AG09309 (cell line): ENCODE measurements around the gene ICE1.

Experiments
- DNase-seq: peaks from one replicate; pipeline ENCODE4 v3.0.0-alpha.2; 2010; ENCODE audit warnings: low read depth
- H3K4me3 ChIP-seq: 2 replicates; pipeline ENCODE4 v1.5.1; 2011; ENCODE audit warnings: mild to moderate bottlenecking, low read depth, low read length, moderate library complexity; ENCODE audit not compliant: control insufficient read depth
- CTCF ChIP-seq: IDR thresholded peaks from 2 replicates; pipeline ENCODE4 v1.5.1; 2011; ENCODE audit warnings: mild to moderate bottlenecking, low read depth, low read length, inconsistent platforms; ENCODE audit not compliant: insufficient read depth, control insufficient read depth; ENCODE audit errors: missing control alignments

ICE1 gene

DNA sequence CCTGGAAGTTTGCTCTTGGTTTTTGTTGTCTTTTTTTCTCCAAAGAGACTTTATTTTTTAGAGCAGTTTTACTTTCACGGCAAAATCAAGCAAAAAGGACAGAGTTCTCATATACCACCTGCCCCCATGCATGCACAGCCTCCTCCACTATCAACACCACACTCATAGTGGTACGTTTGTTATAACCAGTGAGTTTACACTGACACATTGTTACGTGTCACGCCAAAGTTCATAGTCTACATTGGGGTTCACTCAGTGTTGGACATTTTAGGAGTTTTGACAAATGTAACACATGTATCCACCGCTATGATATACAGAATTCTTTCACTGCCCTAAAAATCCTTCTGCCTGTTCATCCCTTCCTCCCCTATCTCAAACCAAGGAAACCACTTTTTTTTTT is 7.5 kb upstream of the ICE1 start:
- TF ChIP-seq CTCF: no peak
- no peak for DNase-seq

DNA sequence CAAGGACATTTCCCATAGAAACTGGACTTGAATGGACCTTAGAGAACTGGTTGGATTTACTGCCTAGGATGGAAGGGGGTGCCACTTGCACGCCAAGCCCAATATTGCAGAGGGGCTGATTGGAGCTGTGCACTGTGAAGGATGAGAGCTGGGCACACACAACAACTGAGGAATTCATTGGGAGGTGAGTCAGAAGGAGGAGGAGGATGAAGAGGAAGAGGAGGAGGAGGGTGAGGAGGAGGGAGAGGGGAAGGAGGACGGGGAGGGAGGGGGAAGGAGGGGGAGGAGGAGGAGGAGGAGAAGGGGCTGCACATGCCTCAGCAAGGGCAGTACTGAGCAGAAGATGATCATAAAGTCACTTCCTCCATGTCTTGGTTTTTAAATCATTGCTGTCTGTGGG is 5.7 kb upstream of the ICE1 start:
- no peak for DNase-seq
- H3K4me3 ChIP-seq: no peak overlapping the region
- TF ChIP-seq CTCF: no peak

More for the DNA sequence above, 7.5 kb upstream of the ICE1 start:
- no peak overlapping the region for H3K4me3 ChIP-seq

DNA sequence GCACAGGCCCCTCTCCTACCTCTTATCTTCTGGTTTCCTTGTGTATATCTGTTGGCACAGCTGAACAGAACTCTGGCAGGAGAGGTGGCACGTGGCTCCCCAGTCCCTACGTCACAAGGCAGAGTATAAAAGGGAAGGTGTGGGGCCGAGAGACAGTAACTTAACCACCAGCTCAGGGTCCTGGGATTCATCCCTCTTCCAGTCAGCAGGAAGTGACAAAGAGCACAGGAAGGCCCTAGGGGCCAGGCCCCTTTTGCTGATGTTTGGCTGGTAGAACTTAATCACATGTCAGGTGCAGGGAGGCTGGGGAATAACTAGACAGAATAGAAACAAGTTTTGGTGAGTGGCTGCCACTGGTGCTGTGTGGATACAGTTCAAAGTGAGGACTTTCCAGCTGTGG is 4.5 kb upstream of the ICE1 start:
- no peak overlapping the region for H3K4me3 ChIP-seq
- no peak for DNase-seq
- no peak for TF ChIP-seq CTCF

DNA sequence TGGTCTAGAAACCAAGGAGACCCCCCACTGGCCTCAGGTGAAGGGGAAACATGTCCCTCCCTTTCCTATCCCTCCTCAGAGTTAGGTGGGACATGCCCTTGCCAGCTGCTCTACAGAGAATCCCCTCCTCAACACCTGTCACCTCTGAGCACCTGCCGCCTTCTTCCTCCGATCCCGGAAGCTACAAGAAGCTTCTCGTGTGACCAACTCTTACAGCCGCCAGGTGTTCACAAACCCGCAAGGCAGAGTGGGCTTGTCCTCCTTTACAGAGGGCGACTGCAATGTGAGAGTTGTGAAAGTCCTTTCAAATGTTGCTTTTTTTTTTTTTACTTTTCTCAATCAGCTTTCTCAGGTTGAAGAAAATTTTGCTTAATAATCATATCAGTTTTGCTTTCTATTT is 3.7 kb upstream of the ICE1 start:
- TF ChIP-seq CTCF: no peak
- H3K4me3 ChIP-seq: no peak overlapping the region
- DNase-seq: no peak

GRCh38 chr5:5419291-5420210 is 2.9 kb upstream of the ICE1 start:
- no peak overlapping the region for H3K4me3 ChIP-seq
- DNase-seq: peak; percentile 76
- peak; percentile 70 for TF ChIP-seq CTCF

GRCh38 chr5:5420251-5420650 is 2.2 kb upstream of the ICE1 start:
- no peak for DNase-seq
- no peak for TF ChIP-seq CTCF
- no peak overlapping the region for H3K4me3 ChIP-seq
